Measurements from ENCODE around the gene ERO1B.
A peak's percentile ranks its signal among the peaks of the same experiment; 100 is the strongest.
"Not testable (repeated sequence)": the region's sequence is repeated elsewhere in the genome, so short reads cannot be mapped to it uniquely, and the experiment has no call there.

ERO1B gene, protein sequence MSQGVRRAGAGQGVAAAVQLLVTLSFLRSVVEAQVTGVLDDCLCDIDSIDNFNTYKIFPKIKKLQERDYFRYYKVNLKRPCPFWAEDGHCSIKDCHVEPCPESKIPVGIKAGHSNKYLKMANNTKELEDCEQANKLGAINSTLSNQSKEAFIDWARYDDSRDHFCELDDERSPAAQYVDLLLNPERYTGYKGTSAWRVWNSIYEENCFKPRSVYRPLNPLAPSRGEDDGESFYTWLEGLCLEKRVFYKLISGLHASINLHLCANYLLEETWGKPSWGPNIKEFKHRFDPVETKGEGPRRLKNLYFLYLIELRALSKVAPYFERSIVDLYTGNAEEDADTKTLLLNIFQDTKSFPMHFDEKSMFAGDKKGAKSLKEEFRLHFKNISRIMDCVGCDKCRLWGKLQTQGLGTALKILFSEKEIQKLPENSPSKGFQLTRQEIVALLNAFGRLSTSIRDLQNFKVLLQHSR

DNA sequence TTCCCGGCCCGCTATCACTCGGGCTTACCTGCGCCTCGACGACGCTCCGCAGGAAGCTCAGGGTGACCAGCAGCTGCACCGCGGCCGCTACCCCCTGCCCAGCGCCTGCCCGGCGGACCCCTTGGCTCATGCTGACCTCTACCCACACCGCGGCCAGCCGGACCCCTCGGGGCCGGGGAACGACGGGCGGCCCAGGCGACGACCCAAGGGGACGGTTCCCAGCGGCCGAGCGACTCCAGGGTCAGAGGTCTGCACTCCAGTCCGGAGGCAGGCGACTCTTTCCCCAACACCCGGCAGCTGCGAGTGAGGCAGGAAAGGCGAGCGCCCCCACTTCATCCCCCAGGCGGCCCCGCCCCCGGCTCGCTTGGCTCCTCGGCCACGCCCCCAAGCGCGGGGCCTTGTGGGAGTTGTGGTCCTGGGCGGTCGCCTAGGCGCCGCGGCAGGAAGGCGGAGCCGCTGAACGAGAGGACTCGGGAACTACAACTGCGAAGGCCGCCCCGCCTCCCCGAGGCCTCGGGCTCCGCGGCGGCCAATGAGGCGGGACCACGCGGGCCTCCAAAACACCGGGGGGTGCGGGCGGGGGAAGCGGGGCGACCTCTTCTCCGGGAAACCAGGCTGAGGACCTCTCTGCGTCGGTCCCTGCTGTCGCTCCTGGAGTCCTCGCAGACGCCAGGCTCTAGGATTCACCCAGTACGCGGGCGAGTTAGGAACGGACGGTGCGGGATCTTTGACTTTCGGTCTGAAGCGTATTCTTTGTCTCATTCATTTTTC is at the start of gene ERO1B:
Gene ERO1B, minus strand, starts transcription at position 305 of the 771 bp plus-strand sequence. Its CDS starts 175 bp downstream, at position 130.
- FAIRE-seq, result peak; percentile 91

DNA sequence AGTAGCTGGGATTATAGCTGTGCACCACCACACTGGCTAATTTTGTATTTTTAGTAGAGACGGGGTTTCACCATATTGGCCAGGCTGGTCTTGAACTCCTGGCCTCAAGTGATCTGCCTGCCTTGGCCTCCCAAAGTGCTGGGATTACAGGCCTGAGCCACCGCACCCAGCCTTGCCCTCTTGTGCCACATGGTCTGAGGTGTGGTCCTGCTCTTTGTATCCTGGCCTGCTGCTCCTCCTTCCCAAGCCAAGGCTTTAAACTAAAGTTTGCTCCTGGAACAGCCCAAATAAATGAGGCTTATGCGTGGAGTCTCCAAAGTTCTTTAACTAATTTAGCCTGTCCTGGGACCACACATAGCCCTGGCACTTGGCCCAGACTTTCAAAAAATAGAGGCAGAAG is 49.7 kb upstream of the ERO1B start:
- not testable (repeated sequence) for FAIRE-seq

DNA sequence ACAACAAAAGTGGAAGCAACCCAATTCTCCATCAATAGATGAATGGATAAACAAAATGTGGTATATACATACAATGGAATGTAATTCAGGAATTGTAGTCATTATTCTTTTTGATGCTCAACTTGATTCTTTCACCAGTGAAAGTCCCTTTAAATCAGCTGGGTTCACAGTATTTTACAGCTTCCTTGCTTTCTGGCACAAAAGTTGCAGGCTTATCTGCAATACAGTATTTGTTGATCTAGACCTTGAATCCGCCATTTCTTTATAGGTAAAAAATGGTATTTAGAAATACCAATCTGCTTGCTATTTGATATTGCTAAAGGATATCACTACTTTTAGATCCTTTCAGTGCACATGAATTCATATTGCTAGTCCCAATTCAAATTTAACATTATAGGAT is 44.7 kb upstream of the ERO1B start:
- FAIRE-seq, result no peak

DNA sequence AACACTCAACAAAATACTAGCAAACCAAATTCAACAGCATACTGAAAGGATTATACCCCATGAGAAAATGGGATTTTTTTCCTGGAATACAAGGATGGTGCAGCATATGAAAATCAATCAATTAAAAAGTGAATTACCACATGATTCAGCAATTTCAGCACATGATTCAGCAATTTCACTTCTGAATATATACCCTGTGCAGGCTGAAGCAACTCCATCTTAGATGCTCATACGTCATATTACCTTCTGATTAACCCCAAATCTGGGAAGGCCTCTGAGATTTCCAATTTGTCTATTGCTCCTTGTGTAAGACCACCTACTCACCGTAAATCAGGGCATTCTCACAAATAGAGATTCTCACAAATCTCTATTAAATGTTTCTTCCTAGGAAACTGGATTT is 43.8 kb upstream of the ERO1B start:
- no peak for FAIRE-seq

DNA sequence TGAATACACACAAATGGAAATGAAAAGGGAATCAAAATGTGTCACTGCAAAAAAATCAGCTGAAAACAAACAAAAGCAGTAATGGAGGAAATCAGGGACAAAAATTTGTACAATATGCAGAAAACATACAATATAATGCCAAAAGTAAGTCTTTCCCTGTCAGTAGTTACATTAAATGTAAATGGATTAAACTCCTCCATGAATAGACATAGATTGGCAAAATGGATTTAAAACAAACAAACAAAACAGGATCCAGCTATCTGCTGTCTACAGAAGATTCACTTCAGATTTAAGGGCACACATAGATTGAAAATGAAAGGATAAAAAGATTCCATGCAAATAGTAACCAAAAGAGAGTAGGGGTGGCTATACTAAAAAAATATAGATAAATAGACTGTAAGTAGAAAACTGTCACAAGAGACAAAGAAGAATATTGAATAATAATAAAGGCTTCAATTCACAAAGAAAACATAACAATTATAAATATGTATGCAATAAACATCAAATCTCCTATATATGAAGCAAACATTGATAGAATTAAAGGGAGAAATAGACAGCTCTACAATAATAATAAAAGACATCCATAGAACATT is 42.2 kb upstream of the ERO1B start:
- FAIRE-seq, result no peak

DNA sequence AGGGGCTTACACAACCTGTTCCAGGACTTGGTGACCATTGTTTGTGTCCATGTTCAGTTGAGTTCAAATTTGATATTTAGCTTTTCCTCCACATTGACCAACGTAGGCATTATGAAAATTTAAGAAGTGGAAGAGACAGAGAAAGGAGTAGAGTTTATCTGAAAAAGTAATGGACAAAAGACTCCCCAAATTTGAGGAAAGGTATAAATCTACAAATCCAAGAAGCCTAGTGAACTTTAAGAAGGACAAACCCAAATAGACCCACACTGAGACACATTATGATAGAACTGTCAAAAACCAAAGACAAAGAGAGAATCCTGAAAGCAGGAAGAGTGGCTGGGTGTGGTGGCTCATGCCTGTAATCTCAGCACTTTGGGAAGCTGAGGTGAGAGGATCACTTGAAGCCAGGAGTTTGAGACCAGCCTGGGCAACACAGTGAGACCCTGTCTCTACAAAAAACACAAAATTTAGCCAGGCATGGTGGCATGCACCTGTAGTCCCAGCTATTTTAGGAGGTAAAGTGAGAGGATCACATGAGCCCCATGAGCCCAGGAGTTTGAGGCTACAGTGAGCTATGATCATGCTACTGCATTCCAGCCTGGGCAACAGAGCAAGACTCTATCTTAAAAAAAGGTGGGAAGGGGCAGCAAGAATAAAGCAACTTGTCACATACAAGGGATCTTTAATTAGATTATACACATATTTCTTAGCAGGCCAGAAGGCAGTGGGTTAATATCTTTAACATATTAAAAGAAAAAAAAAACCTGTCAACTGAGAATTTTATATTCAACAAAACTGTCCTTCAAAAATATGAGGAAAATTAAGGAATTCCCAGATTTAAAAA is 41.0 kb upstream of the ERO1B start:
- no peak for FAIRE-seq

DNA sequence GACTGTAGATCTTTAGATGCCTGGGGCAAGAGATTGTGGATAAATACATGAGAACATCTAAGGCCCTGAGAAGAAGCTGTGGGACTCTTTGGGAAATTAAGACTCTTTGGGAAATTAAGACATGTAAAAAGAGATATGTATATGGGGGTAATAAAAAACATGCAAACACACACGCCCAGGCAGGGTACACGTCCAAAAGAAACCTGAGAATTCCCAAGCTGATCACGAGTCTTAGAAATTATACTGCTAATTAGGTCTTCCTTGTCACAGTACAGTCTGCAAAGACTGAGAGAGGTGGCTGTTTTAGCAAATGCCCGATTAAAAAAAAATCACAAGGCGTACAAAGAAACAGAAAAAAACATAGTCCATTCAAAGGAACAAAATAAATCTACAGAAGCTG is 39.3 kb upstream of the ERO1B start:
- no peak for FAIRE-seq

DNA sequence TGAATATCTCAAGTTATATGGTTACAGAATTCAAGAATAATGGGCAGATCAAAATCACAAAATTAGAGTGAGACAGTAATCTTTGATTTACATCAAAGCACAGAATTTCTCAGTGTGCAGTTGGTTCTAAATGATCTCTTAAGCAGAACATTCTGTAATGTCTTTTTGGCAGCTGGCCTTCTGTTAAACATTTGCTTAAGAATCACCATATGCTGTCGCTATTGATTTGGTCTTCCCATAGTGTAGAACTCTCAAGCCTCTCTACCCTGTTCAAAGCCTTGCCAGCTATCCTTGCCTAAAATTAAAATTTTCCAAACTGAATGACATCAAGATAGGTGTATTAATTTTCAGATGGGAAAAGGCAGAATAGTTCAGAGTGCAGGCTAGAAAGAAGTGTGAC is 38.9 kb upstream of the ERO1B start:
- no peak for FAIRE-seq

DNA sequence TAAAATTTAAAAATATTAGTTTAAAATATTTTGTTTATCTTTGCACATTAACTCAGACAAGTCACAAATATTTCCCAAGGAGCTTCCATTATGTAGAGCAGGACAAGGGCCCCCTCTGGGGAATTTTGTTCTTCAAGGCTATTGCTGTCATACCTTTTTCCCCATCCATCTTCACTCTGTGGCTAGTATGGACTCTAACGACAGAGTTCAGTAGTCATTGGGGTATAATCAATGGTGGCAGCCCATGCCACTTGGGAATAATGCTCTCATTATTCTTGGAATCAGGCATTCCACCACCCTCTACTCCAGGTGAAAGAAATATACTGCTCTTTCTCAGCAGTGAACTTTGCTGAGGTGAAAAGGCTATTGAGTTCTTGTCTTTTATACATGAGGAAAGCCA is 38.5 kb upstream of the ERO1B start:
- FAIRE-seq, result no peak

DNA sequence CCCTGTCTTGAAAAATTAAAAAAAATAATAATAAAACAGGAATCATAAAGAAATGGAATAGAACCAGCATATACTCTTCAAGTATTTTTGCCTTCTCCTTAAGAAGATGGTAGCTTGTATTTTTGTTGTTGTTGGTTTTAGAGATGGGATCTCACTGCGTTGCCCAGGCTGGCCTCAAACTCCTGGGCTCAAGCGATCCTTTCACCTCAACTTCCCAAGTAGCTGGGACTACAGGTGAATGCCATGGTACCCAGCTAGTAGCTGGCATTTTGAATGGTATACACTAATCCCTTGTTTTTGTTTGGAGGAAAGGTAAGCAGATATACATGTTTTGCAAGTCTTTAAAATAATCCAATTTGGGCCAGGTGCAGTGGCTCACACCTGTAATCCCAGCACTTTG is 34.7 kb upstream of the ERO1B start:
- FAIRE-seq, result no peak

DNA sequence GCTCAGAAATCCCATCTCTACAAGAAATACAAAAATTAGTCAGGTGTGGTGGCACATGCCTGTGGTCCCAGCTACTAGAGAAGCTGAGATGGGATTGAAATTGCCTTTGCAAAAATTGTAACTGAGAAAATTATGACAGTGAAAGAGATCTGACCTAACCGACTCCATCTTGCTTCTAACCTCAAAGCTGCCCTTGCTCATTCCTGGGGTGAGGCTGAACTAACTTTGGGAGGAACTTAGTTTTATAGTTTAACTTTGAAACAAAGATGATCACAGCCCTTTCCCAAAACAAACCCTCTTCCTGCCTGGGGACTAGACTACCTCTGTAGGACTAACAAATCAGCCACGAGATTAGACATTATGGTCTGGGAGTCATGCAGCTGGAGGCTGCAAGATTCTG is 33.8 kb upstream of the ERO1B start:
- FAIRE-seq, result no peak

DNA sequence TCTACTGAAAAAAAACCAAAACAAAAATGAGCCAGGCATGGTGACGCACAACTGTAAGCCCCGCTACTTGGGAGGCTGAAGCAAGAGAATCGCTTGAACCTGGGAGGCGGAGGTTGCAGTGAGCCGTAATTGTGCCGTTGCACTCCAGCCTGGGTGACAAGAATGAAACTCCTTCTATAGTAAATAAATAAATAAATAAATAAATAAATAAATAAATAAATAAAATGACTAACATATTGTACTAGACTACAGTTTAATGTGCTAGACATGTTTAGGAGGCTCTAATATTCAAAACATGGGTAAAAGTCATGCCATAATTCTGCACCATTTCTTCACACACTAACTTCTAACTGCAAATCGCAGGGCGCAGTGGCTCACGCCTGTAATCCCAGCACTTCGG is 33.3 kb upstream of the ERO1B start:
- no peak for FAIRE-seq

DNA sequence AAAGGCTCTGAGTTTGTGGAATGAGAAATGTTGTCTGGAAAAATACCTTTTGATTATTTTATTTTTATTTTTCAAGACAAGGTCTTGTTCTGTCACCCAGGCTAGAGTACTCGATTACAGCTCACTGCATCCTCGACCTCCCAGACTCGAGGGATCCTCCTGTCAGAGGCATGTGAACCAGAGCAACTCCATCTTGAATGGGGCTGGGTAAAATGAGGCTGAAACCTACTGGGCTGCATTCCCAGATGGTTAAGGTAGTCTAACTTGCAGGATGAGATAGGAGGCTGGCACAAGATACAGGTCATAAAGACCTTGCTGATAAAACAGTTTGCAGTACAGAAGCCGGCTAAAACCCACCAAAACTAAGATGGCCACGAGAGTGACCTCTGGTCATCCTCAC is 32.3 kb upstream of the ERO1B start:
- not testable (repeated sequence) for FAIRE-seq

DNA sequence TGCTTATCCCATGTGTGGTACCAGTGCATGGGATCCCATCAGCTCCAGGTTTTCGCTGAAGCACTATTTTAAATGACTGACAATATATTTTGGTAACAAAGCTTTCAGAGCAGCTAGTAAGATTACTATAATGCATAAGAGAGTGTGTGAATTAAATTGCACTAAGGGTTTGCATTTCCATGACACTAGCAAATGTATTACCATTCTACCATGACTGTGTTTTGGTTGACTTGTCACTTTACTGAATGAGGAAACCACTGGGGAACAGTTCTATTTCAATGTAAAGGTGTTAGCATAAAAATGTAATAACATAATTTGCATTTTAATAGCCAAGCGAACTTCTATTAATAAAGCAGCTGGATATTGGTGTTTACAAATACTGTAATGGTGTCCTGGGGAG is 31.7 kb upstream of the ERO1B start:
- FAIRE-seq, result no peak

DNA sequence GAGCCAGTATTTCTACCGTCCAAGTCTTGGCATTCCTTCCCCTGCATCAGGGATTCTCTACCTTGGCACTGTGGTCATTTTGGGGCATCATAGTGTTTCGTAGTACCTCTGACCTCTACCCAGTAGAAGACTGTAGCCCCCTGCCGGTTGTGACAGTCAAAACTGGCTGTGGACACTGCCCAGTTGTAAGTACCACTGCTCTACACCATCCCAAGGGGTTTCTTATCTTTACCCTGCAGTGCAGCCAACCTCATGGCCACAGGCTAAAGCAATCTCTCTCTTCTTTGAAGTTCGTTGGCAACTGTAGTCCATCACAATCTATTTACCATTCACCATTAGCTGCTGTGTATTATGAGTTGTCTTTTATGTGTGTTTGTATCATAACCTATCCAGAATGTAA is 29.3 kb upstream of the ERO1B start:
- no peak for FAIRE-seq

DNA sequence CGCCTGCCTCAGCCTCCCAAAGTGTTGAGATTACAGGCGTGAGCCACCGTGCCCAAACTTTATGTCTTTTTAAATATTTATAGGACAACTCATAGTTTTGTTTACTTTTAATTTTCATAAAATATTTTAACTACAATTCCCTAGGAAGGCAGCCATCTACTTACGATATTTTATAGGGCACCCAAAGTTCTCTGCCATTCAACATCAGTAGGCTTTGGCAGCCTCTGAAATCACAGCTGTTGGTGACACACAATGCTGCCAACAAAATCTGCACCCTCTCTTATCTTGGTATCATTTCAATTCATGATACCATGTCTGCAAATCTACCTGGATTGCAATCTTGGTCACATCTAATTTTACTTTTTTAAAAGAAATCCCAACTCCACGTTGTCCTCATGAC is 27.1 kb upstream of the ERO1B start:
- FAIRE-seq, result no peak

DNA sequence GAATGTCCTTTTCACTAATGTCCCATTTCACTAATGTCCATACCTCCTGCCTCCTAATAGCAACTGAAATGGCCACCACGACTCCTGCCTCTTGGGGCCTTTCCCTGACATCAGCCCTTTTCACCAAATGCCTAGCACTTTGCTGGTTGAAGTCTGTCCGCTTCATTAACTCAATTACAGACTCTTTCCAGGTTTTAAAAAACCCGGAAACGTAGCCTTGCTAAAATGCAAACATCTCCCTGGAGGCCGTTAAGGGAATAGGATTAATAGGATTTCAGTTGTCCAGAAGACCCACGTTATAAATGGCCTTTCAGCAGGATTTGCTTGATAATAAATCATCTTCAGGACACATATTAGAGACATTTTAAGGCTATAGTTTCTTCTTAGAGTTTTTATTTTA is 25.7 kb upstream of the ERO1B start:
- FAIRE-seq, result no peak

DNA sequence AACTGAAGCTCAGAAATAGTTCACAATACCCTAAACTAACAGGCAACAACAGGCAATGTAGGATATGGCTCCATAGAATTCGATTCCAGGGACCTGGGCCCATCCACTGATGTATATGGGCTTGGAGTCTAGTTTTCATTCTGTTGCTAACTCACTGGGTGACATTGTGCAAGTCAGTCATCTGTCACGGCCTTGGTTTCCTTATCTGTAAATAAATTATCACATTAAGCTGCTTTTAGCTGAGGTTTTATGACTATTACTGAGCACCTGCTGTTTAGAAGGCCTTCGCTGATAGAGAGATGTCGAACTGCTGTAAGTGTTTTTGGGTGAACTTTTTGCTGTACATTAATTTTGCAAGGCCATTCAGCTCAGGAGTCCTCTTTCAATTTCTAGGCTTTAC is 22.9 kb upstream of the ERO1B start:
- FAIRE-seq, result no peak

DNA sequence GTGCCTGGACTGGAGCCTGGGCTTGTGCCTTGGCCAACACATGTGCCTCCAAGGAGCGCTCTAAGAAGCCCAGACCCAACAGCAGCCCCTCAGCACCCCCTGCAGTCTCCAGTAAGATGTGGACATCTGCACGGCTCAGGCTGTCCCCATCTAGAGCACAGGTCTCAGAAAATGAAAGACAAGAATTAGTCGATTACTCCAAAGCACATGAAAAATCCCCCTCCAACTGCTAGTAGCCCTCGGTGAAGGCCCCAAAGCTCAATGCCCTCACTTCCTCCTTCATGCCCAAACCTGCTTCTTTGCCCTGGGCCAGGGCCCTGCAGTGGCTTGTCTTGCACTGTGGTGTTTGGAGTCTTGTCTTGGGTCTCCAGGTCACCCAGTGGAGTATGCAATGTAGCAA is 21.9 kb upstream of the ERO1B start:
- FAIRE-seq, result no peak

DNA sequence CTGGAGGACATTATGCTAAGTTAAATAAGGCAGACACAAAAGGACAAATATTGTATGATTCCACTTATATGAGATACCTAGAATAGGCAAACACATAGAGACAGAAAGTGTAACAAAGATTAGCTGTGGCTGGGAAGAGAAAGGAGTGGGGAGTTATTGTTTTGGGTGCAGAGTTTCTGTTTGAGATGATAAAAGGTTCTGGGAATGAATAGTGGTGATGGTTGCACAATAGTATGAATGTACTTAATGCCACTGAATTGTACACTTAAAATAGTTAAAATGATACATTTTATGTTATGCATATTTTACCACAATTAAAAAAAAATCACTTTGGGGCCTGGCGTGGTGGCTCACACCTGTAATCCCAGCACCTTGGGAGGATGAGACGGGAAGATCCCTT is 21.2 kb upstream of the ERO1B start:
- FAIRE-seq, result no peak

DNA sequence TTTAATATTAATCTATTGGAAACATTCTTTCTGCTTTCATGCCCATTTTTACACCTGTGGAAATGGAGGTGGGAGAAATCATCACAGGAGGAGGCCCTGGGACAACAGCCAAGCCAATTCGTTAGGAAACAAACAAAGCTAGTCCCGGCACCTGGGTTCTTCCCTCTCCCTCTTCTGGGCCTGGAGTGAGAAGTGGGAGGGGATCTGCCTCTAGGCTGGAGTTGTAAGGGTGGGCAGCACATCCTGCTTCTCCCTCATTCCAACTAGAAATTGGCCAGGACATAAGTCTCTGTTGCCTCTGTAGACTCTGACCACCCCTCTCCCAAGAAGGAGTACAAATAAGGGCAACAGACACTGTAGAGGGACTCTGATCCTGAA is 20.2 kb upstream of the ERO1B start:
- no peak for FAIRE-seq

DNA sequence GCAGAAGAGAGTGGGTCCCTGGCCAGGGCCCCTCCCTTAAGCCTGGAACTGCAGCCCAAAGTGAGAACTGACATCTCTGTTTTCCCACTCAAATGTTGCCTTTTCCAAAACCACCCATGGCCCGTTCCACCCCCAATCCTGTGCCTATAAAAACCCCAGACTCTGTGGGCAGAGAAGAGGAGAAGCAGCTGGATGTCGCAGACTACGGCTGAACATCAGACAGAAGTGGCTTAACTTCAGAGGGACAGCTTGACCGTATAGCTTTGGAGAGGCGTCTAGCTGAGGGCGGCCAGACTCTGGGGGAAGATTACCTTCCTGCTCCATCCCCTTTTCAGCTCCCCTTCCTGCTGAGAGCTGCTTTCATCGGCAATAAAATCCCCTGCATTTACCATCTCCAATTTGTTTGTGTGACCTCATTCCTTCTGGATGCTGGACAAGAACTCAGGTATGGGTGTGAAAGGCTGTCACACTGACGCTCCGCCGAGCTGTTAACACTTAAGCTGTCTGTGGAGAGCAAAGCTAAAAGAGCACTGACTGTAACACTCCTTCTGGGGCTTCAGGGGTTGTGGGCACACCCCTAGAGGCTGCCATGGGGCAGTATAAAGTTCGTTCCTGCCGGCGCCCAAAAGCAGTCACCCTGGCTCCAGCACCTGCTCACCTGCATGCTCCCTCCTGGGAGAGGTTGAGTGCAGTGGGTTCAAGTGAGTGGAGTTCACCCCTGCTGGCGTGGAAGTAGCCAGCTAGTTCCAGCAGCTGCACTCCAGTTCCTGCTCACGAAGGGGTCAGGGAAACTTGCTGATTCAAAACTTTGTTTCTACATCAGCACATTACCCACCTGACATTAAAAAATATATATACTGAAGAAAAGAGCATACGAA is 19.6 kb upstream of the ERO1B start:
- no peak for FAIRE-seq

Measured in G401.6 (cell line).